ENCODE results near the gene NFIC.
"Not testable (repeated sequence)": the region's sequence is repeated elsewhere in the genome, so short reads cannot be mapped to it uniquely, and the experiment has no call there.

The NFIC gene

DNA sequence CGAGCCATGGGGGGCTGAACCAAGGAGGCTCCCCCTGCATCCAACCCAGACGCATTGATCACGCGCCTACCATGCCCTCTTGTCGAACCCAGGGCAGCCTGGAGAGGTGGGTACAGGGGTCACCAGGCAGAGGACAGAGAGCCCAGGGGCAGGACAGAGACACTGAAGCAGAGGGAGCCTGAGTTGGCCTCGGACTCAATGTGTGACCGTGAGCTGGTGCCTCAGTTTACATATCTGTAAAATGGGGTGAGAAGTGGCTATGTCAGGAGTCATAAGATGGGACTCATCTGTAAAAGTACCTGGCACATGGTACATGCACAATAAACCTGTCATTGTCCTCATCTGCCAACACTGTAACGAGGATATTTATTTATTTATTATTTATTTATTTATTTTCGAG, 24.1 kb upstream of the NFIC start:
- Histone ChIP-seq H3K4me2 (ENCODE audit: low read length) (no peak overlapping the region), H3K4me3 (ENCODE audit: low read length) (no peak overlapping the region), H3K9me3 (replicated peaks; ENCODE audit: low read length) (no peaks in the 10 kb centered on the region), H3K27me3 (ENCODE audit: control insufficient read depth, insufficient read depth, low read length) (no peaks in the 10 kb centered on the region), H3K4me1 (ENCODE audit: control insufficient read depth, insufficient read depth, low read length) (peaks cover 37% of the 10 kb centered on the region), H3K36me3 (ENCODE audit: insufficient read depth, low read length) (no peaks in the 10 kb centered on the region), H3K9ac (ENCODE audit: low read depth, low read length) (no peak overlapping the region)

DNA sequence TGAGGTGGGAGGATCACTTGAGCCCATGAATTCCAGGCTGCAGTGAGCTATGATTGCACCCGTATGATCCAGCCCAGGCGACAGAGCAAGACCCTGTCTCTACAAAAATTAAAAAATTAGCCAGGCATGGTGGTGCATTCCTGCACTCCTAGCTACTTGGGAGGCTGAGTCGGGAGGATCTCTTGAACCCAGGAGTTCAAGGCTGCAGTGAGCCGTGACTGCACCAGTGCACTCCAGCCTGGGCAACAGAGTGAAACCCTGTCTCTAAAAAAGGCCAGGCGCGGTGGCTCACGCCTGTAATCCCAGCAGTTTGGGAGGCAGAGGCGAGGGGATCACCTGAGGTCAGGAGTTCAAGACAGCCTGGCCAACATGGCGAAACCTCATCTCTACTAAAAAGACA, 23.4 kb upstream of the NFIC start:
- peak overlapping the region; percentile 87 for H3K4me2 ChIP-seq (ENCODE audit: low read length)
- not testable (repeated sequence) for H3K9ac ChIP-seq (ENCODE audit: low read depth, low read length); H3K9me3 ChIP-seq (replicated peaks; ENCODE audit: low read length); H3K36me3 ChIP-seq (ENCODE audit: insufficient read depth, low read length); H3K4me3 ChIP-seq (ENCODE audit: low read length); H3K27me3 ChIP-seq (ENCODE audit: control insufficient read depth, insufficient read depth, low read length)
- peaks cover 33% of the 10 kb centered on the region for H3K4me1 ChIP-seq (ENCODE audit: control insufficient read depth, insufficient read depth, low read length)

GRCh38 chr19:3343619-3344502, 22.5 kb upstream of the NFIC start:
- H3K9ac ChIP-seq (ENCODE audit: low read depth, low read length): peak overlapping the region; percentile 29
- H3K9me3 ChIP-seq (replicated peaks; ENCODE audit: low read length): no peaks in the 10 kb centered on the region
- peak overlapping the region; percentile 87 for H3K4me2 ChIP-seq (ENCODE audit: low read length)
- H3K36me3 ChIP-seq (ENCODE audit: insufficient read depth, low read length): no peaks in the 10 kb centered on the region
- peaks cover 27% of the 10 kb centered on the region for H3K4me1 ChIP-seq (ENCODE audit: control insufficient read depth, insufficient read depth, low read length)
- no peaks in the 10 kb centered on the region for H3K27me3 ChIP-seq (ENCODE audit: control insufficient read depth, insufficient read depth, low read length)
- H3K4me3 ChIP-seq (ENCODE audit: low read length): peak overlapping the region; percentile 72

GRCh38 chr19:3344608-3345598, 21.5 kb upstream of the NFIC start:
- H3K9me3 ChIP-seq (replicated peaks; ENCODE audit: low read length): no peaks in the 10 kb centered on the region

DNA sequence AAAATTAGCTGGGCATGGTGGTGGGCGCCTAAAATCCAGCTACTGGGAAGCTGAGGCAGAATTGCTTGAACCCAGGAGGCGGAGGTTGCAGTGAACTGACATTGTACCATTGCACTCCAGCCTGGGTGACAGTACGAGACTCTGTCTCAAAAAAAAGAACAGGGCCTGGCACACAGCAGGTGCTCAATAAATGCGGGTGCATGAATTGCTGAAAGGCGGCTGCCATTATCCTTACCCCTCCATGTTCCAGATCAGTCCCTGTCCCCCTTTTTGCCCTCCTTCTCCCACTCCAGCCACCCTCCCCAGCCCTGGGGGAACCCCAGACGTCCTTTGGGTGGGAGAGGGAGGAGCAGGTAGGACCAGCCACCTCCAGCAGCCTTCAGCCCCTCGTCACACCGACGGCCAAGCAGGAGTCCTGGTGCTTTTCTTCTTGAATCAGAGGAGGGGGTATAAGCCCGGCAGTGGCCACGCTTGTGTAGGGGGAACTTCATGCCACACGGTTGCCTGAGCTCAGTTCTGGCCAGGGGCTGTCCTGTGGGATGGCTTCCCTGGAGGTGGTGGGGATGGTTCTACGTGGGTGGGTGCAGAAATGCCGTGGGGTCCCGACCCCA, 20.4 kb upstream of the NFIC start:
- peak overlapping the region; percentile 49 for H3K9ac ChIP-seq (ENCODE audit: low read depth, low read length)
- H3K4me3 ChIP-seq (ENCODE audit: low read length): no peak overlapping the region
- no peaks in the 10 kb centered on the region for H3K9me3 ChIP-seq (replicated peaks; ENCODE audit: low read length)

More at GRCh38 chr19:3344608-3345598, 21.5 kb upstream of the NFIC start:
- no peak overlapping the region for H3K4me2 ChIP-seq (ENCODE audit: low read length)
- no peaks in the 10 kb centered on the region for H3K36me3 ChIP-seq (ENCODE audit: insufficient read depth, low read length)
- no peaks in the 10 kb centered on the region for H3K27me3 ChIP-seq (ENCODE audit: control insufficient read depth, insufficient read depth, low read length)
- peaks cover 27% of the 10 kb centered on the region for H3K4me1 ChIP-seq (ENCODE audit: control insufficient read depth, insufficient read depth, low read length)
- no peak overlapping the region for H3K9ac ChIP-seq (ENCODE audit: low read depth, low read length)
- H3K4me3 ChIP-seq (ENCODE audit: low read length): no peak overlapping the region

DNA sequence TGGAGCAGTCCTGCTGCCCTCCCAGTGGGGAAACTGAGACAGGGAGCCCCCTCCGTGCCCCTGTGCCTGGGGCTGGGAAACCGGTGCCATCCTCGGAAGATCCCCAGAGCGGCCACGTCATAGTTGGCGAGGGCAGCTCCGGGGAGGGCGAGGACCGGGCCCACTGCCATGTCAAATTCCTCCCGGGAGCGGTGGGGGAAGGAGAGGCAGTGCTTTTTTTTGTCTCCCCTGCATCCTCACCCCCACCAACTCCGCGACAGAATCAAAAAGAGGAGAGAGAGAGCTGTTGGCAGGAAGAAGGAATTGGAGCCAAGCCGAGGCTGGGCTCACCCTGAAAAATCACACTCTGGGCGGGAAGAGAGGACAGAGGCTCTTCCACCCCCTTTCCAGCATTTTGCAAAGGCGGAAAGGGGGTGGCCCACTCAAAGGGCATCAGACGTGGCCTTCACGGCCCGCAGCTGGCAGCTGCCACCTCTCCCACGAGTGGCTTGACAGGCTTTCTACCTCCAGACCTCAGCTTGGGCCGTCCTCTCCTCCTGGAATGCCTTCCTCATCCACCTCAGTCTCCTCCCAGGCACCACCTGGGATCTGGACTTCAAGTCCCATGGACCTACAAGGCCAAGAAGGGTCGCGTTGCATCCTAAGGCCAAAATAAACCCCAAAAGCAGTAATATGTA, 19.6 kb upstream of the NFIC start:
- Histone ChIP-seq H3K4me3 (ENCODE audit: low read length) (peak overlapping the region; percentile 37), H3K9me3 (replicated peaks; ENCODE audit: low read length) (no peaks in the 10 kb centered on the region), H3K4me1 (ENCODE audit: control insufficient read depth, insufficient read depth, low read length) (peaks cover 27% of the 10 kb centered on the region), H3K27me3 (ENCODE audit: control insufficient read depth, insufficient read depth, low read length) (no peaks in the 10 kb centered on the region), H3K4me2 (ENCODE audit: low read length) (peak overlapping the region; percentile 75), H3K36me3 (ENCODE audit: insufficient read depth, low read length) (no peaks in the 10 kb centered on the region), H3K9ac (ENCODE audit: low read depth, low read length) (peak overlapping the region; percentile 49)

More for the DNA sequence above, 20.4 kb upstream of the NFIC start:
- peaks cover 27% of the 10 kb centered on the region for H3K4me1 ChIP-seq (ENCODE audit: control insufficient read depth, insufficient read depth, low read length)
- H3K36me3 ChIP-seq (ENCODE audit: insufficient read depth, low read length): no peaks in the 10 kb centered on the region
- peak overlapping the region; percentile 75 for H3K4me2 ChIP-seq (ENCODE audit: low read length)
- H3K27me3 ChIP-seq (ENCODE audit: control insufficient read depth, insufficient read depth, low read length): no peaks in the 10 kb centered on the region

DNA sequence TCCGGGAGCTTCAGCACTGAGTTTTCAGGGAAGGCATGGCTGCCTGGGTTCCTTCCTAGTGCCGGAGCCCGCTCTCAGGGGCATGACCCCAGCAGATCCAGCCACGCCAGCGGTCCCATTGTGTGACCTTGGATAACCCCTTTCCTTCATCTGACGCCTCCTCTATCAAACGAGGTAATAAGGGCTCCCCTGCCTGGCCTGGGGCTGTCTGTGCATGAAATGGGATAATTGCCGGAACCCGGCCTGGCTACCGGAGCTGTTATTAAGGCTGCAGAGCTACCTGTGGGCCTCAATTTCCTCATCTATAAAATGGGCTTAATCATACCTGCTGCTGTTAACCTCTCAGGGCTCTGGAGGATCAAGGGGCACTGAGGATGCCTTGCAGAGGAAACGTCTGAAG, 18.3 kb upstream of the NFIC start:
- Histone ChIP-seq H3K9ac (ENCODE audit: low read depth, low read length) (no peak overlapping the region), H3K36me3 (ENCODE audit: insufficient read depth, low read length) (no peaks in the 10 kb centered on the region), H3K4me1 (ENCODE audit: control insufficient read depth, insufficient read depth, low read length) (peaks cover 24% of the 10 kb centered on the region), H3K4me2 (ENCODE audit: low read length) (no peak overlapping the region), H3K9me3 (replicated peaks; ENCODE audit: low read length) (no peaks in the 10 kb centered on the region), H3K27me3 (ENCODE audit: control insufficient read depth, insufficient read depth, low read length) (no peaks in the 10 kb centered on the region), H3K4me3 (ENCODE audit: low read length) (no peak overlapping the region)

DNA sequence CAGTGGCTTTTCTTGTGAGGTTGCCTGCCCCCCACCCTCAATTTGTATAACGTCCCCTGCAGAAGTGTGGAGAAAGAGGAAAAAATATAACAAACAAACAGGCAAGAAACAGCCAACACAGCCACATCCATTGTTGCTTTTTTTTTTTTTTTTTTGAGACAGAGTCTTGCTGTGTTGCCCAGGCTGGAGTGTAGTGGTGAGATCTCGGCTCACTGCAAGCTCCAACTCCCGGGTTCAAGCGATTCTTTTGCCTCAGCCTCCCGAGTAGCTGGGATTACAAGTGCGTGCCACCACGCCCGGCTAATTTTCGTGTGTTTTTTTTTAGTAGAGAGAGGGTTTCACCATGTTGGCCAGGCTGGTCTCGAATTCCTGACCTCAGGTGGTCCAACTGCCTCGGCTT, 17.9 kb upstream of the NFIC start:
- not testable (repeated sequence) for H3K9me3 ChIP-seq (replicated peaks; ENCODE audit: low read length)

GRCh38 chr19:3350014-3350663, 16.2 kb upstream of the NFIC start:
- no peaks in the 10 kb centered on the region for H3K9me3 ChIP-seq (replicated peaks; ENCODE audit: low read length)
- H3K4me3 ChIP-seq (ENCODE audit: low read length): no peak overlapping the region
- no peaks in the 10 kb centered on the region for H3K27me3 ChIP-seq (ENCODE audit: control insufficient read depth, insufficient read depth, low read length)
- no peaks in the 10 kb centered on the region for H3K36me3 ChIP-seq (ENCODE audit: insufficient read depth, low read length)
- H3K9ac ChIP-seq (ENCODE audit: low read depth, low read length): no peak overlapping the region
- H3K4me2 ChIP-seq (ENCODE audit: low read length): no peak overlapping the region
- peaks cover 13% of the 10 kb centered on the region for H3K4me1 ChIP-seq (ENCODE audit: control insufficient read depth, insufficient read depth, low read length)

More for the DNA sequence above, 17.9 kb upstream of the NFIC start:
- H3K36me3 ChIP-seq (ENCODE audit: insufficient read depth, low read length); H3K4me3 ChIP-seq (ENCODE audit: low read length); H3K27me3 ChIP-seq (ENCODE audit: control insufficient read depth, insufficient read depth, low read length); H3K4me2 ChIP-seq (ENCODE audit: low read length); H3K9ac ChIP-seq (ENCODE audit: low read depth, low read length): not testable (repeated sequence)
- H3K4me1 ChIP-seq (ENCODE audit: control insufficient read depth, insufficient read depth, low read length): peaks cover 20% of the 10 kb centered on the region

DNA sequence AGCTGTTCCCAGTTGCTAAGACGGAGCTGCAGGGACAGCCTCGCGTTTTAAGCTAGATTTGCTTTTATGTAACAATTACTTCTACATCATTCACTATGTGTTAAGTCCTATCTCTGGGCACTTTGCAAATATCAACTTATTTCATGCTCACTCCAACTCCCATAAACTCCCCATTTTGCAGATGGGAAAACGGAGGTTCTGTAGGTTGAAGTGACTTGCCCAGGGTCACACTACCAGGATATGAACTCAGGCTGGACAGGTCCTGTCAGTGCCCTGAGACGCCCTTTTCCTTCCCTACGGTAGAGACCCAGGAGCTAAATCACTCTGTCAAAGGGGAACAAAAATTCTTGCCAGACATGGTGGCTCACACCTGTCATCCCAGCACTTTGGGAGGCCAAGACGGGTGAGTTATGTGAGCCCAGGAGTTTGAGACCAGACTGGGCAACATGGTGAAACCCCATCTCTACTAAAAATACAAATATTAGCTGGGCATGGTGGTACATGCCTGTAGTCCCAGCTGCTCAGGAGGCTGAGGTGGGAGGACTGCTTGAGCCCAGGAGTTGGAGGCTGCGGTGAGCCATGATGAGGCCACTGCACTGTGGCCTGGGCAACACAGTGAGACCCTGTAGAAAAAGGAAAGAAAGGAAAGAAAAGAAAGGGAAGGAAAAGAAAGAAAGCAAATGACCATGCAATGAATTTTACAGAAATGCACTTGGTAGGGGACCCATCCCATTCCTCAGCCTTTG, 14.5 kb upstream of the NFIC start:
- Histone ChIP-seq H3K4me3 (ENCODE audit: low read length) (no peak overlapping the region), H3K27me3 (ENCODE audit: control insufficient read depth, insufficient read depth, low read length) (no peaks in the 10 kb centered on the region), H3K9ac (ENCODE audit: low read depth, low read length) (no peak overlapping the region), H3K36me3 (ENCODE audit: insufficient read depth, low read length) (no peaks in the 10 kb centered on the region), H3K4me2 (ENCODE audit: low read length) (no peak overlapping the region), H3K9me3 (replicated peaks; ENCODE audit: low read length) (no peaks in the 10 kb centered on the region), H3K4me1 (ENCODE audit: control insufficient read depth, insufficient read depth, low read length) (peaks cover 4% of the 10 kb centered on the region)
